HG03103 (cell line): ENCODE measurements around the gene KLRF2.

ENCODE experiments used
- ATAC-seq: cut with Tn5 transposase; IDR thresholded peaks from one replicate; pipeline ENCODE4 v1.9.1; 2021; ENCODE audit warnings: low read depth; ENCODE audit not compliant: unreplicated experiment

KLRF2 gene

DNA sequence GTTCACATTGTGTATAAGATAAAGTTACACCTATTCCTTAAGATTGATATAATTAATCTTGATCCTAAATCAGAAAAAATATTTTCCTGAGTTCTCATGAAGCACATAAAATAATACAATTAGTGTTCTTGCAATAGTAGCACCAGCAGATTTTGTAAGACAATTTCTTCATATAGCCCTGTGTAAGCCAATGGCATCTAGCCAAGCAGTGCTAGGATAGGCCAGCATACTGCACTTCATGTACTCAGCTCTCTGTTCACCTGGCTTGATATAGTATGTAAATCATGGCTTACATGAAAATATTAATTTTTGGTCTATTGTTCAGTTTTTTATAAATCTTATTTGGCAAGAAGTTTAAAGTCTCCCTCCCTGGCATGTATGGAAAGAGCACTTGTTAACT, 1.9 kb downstream of the KLRF2 start:
- no peak for ATAC-seq

DNA sequence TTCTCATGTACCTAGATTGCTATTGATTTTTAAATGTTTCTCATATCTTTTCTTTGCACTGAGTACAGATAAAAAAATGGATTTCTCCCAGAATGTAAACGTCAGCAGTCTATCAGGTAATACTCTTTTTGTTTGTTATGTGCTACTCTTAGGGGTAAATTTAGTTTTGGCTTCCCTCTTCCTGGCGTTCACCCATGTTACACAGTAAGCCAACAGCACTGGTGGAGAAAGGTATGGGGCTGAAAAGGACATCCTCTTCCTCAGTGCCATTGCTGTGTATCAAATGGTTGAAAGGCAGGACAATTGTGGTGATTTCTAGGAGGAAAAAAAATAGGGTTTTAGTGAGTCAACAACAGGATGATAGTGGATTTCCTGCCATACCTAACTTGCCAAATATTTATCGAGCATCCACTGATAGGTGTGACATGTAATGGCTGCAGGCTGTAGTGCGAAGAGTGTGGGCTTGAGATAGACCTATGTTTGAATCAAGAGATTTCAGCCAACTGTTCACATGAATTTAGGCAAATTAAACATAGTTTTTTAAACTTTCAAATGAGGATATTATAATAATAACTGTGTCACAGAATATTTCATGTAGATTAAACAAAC, 7.5 kb downstream of the KLRF2 start:
- no peak for ATAC-seq

DNA sequence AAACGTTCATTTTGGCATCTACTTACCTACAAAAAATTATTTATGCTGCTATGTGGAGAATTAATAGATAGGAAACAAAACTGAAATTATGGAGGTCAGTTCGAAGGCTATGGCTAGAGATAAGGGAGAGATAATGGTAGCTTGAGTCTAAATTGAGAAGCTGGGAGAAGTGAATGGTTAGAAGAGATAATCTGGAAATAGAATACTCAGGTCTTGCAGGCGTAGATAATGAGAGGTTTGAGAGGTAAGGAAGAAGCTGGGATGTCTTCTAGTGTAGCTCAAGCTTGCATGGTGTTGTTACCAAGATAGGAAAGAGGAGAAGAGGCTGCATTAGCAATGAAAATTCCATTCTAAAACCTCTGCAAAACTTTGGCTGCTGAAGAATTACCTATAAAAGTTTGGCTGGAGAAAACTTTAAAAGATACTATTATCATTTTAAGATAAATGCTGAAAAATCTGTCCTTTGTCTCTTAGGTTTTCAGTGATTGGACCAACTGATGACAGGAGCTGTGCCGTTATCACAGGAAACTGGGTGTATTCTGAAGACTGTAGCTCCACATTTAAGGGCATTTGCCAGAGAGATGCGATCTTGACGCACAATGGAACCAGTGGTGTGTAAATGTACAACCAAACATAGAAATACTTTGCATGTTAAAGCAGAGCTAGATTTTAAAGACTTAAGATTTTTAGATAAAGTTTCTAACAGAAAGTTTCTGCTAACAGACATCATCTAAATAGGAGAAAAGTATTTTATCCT, 14.1 kb downstream of the KLRF2 start:
- no peak for ATAC-seq

- no peak for ATAC-seq
Observed at GRCh38 chr12:9897535-9897934, 16.2 kb downstream of the KLRF2 start.

DNA sequence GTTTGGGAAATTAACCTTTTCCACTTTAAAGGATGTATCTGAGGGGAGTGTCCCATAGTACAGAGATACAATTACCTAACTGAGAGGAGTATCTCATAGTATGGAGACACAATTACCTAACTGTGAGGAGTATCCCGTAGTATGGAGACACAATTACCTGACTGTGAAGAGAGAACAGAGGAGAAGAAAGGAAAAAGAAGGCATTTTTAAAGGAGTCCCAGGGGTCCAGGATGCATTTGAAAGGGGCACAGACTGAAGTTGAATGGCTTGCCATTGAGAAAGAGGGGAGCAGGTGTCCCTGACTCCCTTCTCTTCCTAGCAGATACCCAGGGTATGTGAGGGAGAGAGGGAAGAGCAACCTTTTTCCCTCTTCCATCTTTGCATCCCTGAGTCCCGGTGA, 17.9 kb downstream of the KLRF2 start:
- no peak for ATAC-seq

- no peak for ATAC-seq
Observed at GRCh38 chr12:9900930-9901329, 19.6 kb downstream of the KLRF2 start.

- no peak for ATAC-seq
Observed at GRCh38 chr12:9902539-9903228, 21.4 kb downstream of the KLRF2 start.

DNA sequence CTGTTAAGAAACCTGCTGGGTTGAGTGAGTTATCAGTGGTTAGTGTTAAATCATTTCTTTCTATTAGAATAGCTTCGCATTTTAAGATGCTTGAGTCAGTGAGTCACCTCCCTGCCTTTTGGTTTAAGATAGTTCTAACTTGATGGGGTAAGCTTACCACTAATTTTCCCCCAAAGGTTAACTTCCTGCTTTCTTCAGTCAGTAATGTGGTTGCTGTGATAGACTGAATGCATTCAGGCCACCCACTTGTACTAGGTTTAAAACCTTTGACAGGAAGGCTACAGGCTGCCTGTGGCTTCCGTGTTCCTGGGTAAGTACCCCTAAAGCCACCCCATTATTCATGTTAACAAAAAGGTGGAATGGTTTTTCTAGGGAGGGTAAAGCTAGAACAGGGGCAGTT, 25.6 kb downstream of the KLRF2 start:
- ATAC-seq: no peak

GRCh38 chr12:9907769-9908168, 26.5 kb downstream of the KLRF2 start:
- ATAC-seq: no peak

DNA sequence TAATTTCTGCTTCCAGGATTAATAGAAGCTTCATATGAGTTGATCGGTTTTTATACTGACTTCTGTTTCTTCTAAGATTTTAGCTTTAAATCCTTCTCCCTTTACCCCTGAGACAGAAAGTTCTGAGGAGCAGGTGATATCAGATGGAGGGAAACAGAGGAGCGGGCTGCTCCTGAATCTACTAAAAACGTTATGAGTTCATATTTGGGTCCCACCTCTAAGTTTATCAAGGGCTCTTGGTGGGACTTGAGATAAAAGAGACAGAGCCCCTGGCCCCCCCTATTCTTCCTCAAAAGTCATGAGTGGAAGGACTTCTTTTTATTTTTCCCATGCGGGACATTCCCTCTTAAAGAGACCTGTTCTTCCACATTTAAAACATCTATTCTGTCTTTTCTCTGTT, 27.1 kb downstream of the KLRF2 start:
- no peak for ATAC-seq

DNA sequence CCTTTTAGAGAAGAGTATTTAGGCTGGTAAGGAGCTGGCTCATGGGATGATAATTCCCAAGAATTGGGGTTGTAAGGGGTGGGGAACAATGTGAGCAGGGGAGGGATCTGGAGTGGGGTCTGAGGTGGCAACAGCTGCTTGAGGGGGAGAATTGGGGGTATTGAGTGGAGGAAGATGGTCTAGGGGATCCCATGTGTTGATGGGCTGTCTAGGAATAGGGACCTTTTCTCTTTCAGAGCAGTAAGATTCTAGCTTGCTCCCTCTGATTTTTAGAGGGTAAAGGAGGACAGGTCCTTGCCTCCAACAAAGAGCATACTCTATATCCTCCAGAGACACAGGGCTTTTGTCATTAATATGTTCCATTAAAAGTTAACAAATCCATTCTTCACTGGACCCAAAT, 28.4 kb downstream of the KLRF2 start:
- ATAC-seq: no peak

GRCh38 chr12:9910716-9911421, 29.6 kb downstream of the KLRF2 start:
- ATAC-seq: no peak

- no peak for ATAC-seq
Observed at GRCh38 chr12:9911708-9912107, 30.4 kb downstream of the KLRF2 start.

GRCh38 chr12:9919443-9919842, 38.2 kb downstream of the KLRF2 start:
- no peak for ATAC-seq

- no peak for ATAC-seq
Observed at GRCh38 chr12:9920451-9920850, 39.2 kb downstream of the KLRF2 start.

- ATAC-seq: no peak
Observed at GRCh38 chr12:9922429-9922828, 41.1 kb downstream of the KLRF2 start.

DNA sequence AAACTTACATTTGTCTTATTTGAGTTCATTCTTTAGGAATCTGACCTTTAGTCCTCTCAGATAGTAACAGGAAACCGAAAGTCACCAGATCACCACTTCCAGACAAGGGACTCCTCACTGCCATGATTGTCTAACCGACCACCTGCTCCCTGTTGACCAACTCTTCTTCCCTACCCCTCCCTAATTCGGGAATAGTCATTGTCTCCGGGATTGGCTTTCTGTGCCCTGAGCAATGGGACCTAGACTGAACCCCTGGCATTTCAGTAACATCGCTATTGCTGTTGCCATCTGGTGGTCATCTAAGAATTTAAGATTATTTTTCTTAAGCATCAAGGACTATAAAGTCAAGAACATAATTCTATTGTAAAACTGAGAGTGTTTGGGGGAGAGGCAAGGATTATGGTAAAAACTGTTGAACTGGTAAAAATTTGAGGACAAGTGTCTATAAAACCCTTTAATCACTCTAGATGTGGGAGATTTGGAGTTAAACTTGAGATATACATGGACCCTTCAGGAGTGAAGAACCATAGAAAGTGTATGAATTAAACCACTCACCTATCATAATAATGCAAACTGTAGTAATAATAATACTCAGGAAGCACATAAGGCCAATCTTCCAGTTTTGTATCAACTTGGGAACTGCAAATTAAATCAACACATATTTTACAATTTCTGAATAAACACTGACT, 44.6 kb downstream of the KLRF2 start:
- ATAC-seq: no peak

GRCh38 chr12:9926876-9927275, 45.6 kb downstream of the KLRF2 start:
- no peak for ATAC-seq

GRCh38 chr12:9928607-9929006, 47.3 kb downstream of the KLRF2 start:
- ATAC-seq: no peak

DNA sequence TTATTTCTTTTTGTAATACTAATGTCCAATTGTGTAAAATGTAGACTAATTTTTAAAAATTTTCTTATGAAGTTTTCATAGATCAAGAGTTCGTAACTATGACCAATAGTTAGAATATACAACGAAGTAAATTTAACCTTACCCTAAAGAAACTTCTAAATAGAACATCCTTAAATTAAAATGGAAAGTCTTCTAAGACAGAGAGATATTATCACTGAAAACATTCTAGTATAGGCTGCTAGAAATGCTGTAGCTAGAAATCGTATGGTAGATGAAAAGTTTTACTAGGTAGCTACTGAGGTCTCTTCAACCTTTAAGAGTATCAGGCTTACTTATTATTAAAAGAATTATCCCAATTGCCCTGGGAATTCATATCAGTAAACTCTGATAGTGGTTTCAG, 50.0 kb downstream of the KLRF2 start:
- no peak for ATAC-seq

DNA sequence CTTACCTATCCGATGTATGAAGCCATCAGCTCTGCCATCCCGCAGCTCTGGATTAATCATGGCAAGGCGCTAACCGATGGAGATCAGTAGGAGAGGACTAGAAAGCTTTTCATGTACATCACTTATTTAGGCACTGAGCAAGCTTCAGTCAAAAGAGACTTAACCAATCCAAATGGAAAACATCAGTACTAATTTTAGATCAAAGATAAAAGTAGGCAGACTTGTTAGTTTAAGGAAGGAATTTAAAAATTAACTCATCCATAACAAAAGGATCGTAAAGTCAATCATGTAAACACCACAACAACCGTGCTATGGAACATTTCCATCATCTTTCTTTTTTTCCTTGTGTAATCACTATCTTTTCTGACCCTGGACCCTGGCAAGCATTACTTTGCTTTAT, 51.0 kb downstream of the KLRF2 start, which contains the start of gene CLEC2A:
CLEC2A (minus strand) TSS at position 101 of the 400 bp plus-strand sequence; CDS start at position 60, 41 bp downstream.
- ATAC-seq: no peak
